Fibroblast of lung (primary cell): Measurements from ENCODE around the gene CCDC192. TPM values are rescaled to one million over a fixed set of nuclear protein-coding genes. Genes with fewer than 3 reads are reported as not detected.
A peak's percentile ranks its signal among the peaks of the same experiment; 100 is the strongest.

Experiments used
- DNase-seq, 2 donors: peaks; one replicate each; pipeline versions ENCODE4 v3.0.0 to v3.0.0-alpha.2; 2010; ENCODE audit warnings: low read depth in 2 of 2
- H2AFZ ChIP-seq: 2 replicates; pipeline ENCODE4 v1.5.1; 2012; ENCODE audit warnings: low read length, control low read depth, inconsistent platforms
- H3K27ac ChIP-seq: 2 replicates; pipeline ENCODE4 v1.5.1; 2011; ENCODE audit warnings: low read length, control low read depth; ENCODE audit not compliant: insufficient read depth
- H3K27me3 ChIP-seq: 2 replicates; pipeline ENCODE4 v1.5.1; 2011; ENCODE audit warnings: mild to moderate bottlenecking, low read length; ENCODE audit not compliant: control insufficient read depth, insufficient read depth
- H3K36me3 ChIP-seq: 2 replicates; pipeline ENCODE4 v1.5.1; 2011; ENCODE audit warnings: low read length; ENCODE audit not compliant: control insufficient read depth, insufficient read depth
- H3K4me1 ChIP-seq: 2 replicates; pipeline ENCODE4 v1.5.1; 2011; ENCODE audit warnings: low read length; ENCODE audit not compliant: control insufficient read depth, insufficient read depth; ENCODE audit errors: extremely low read depth
- H3K4me2 ChIP-seq: 2 replicates; pipeline ENCODE4 v1.5.1; 2011; ENCODE audit warnings: low read length, control low read depth; ENCODE audit not compliant: insufficient read depth; ENCODE audit errors: extremely low read depth
- H3K4me3 ChIP-seq, 4 experiments: fragments of 200-600 bp in 1 of 4; sonication (generic) in 1 of 4; replicated peaks in 1 of 4; 2 replicates each; pipeline ENCODE4 v1.5.1; 2011 to 2016; ENCODE audit warnings: low read length in 4 of 4, low read depth in 3 of 4, mild to moderate bottlenecking in 3 of 4, control low read depth in 2 of 4, inconsistent platforms in 1 of 4, mixed read lengths in 1 of 4; ENCODE audit not compliant: insufficient read depth in 1 of 4; ENCODE audit errors: control extremely low read depth in 1 of 4
- H3K79me2 ChIP-seq: 2 replicates; pipeline ENCODE4 v1.5.1; 2012; ENCODE audit warnings: mild to moderate bottlenecking, low read length, inconsistent platforms; ENCODE audit not compliant: control insufficient read depth, insufficient read depth
- H3K9ac ChIP-seq: 2 replicates; pipeline ENCODE4 v1.5.1; 2011; ENCODE audit warnings: mild to moderate bottlenecking, low read length, control low read depth; ENCODE audit not compliant: insufficient read depth
- H3K9me3 ChIP-seq: 2 replicates; pipeline ENCODE4 v1.5.1; 2012; ENCODE audit warnings: low read depth, low read length; ENCODE audit not compliant: control insufficient read depth, insufficient read depth
- H4K20me1 ChIP-seq: 2 replicates; pipeline ENCODE4 v1.5.1; 2011; ENCODE audit warnings: low read length; ENCODE audit not compliant: control insufficient read depth, insufficient read depth; ENCODE audit errors: extremely low read depth
- CTCF ChIP-seq, 2 donors: IDR thresholded peaks in 1 of 2; conservative IDR thresholded peaks in 1 of 2; 1 replicate in 1 of 2; 2 replicates in 1 of 2; pipeline ENCODE4 v1.5.1; 2011 to 2012; ENCODE audit warnings: low read length in 2 of 2, control low read depth in 1 of 2, inconsistent platforms in 1 of 2, low read depth in 1 of 2, mild to moderate bottlenecking in 1 of 2
- EZH2 ChIP-seq: IDR thresholded peaks from 2 replicates; pipeline ENCODE4 v1.5.1; 2012; ENCODE audit warnings: low read length, control low read depth, mild to moderate bottlenecking; ENCODE audit errors: missing control alignments
- polyA plus RNA-seq, 2 donors: library from polyadenylated mRNA; depleted of rRNA in 1 of 2; stranded (reverse) in 1 of 2; unstranded in 1 of 2; fragments of >200 nt; gene quantifications; 2 replicates each; pipeline ENCODE4 v1.2.1, GENCODE V29; 2011 to 2012; ENCODE audit warnings: missing spikeins in 1 of 2
- total RNA-seq: library from RNA; depleted of rRNA; stranded (reverse); fragments of >200 nt; gene quantifications from 2 replicates; pipeline ENCODE4 v1.2.1, GENCODE V29; 2014

Gene CCDC192
- total and polyA plus RNA-seq, 2 donors (not counting 1 experiment from before 2014, with no cell fraction given) = not detected

GRCh38 chr5:127928053-127928452 is 224.9 kb downstream of the CCDC192 start:
- Histone ChIP-seq H4K20me1 (no peaks in the 10 kb centered on the region), H3K4me3 (no peak overlapping the region), H3K4me2 (no peak overlapping the region), H3K27ac (no peak overlapping the region), H3K9ac (no peak overlapping the region), H3K27me3 (no peaks in the 10 kb centered on the region), H3K79me2 (no peaks in the 10 kb centered on the region), H2AFZ (no peak overlapping the region), H3K36me3 (no peaks in the 10 kb centered on the region), H3K4me1 (no peaks in the 10 kb centered on the region), H3K9me3 (no peaks in the 10 kb centered on the region)
- TF ChIP-seq EZH2 (no peak), CTCF (conservative IDR thresholded peaks at IDR 0.05 in 1 of 2, IDR thresholded peaks at IDR 0.05 in 1 of 2; ENCODE audit: low read depth in 1 of 2, low read length in 2 of 2) (no peak)
- no peak for DNase-seq

- Histone ChIP-seq H3K27me3 (no peaks in the 10 kb centered on the region), H3K4me2 (no peak overlapping the region), H3K4me3 (no peak overlapping the region), H4K20me1 (no peaks in the 10 kb centered on the region), H3K27ac (no peak overlapping the region), H2AFZ (no peak overlapping the region), H3K36me3 (no peaks in the 10 kb centered on the region), H3K9me3 (no peaks in the 10 kb centered on the region), H3K4me1 (no peaks in the 10 kb centered on the region), H3K9ac (no peak overlapping the region), H3K79me2 (no peaks in the 10 kb centered on the region)
- DNase-seq = peak in 1 of 2 donors; percentile 82
- TF ChIP-seq CTCF (conservative IDR thresholded peaks at IDR 0.05 in 1 of 2, IDR thresholded peaks at IDR 0.05 in 1 of 2; ENCODE audit: low read depth in 1 of 2, low read length in 2 of 2) = no peak
- TF ChIP-seq EZH2 = no peak
Measured at GRCh38 chr5:127930311-127930710, 227.1 kb downstream of the CCDC192 start.

GRCh38 chr5:127931396-127931795 is 228.2 kb downstream of the CCDC192 start:
- no peak overlapping the region for H3K27ac ChIP-seq
- H3K4me1 ChIP-seq = no peaks in the 10 kb centered on the region
- no peak overlapping the region for H3K4me2 ChIP-seq
- H3K79me2 ChIP-seq = no peaks in the 10 kb centered on the region
- H3K36me3 ChIP-seq = no peaks in the 10 kb centered on the region
- no peak overlapping the region for H3K9ac ChIP-seq
- DNase-seq = no peak
- no peaks in the 10 kb centered on the region for H3K27me3 ChIP-seq
- H3K9me3 ChIP-seq = no peaks in the 10 kb centered on the region
- no peak overlapping the region for H2AFZ ChIP-seq
- TF ChIP-seq EZH2 (no peak), CTCF (conservative IDR thresholded peaks at IDR 0.05 in 1 of 2, IDR thresholded peaks at IDR 0.05 in 1 of 2; ENCODE audit: low read depth in 1 of 2, low read length in 2 of 2) (no peak)
- H4K20me1 ChIP-seq = no peaks in the 10 kb centered on the region
- no peak overlapping the region for H3K4me3 ChIP-seq
